Measurements from ENCODE around the gene DCTN3. TPM values are rescaled to one million over a fixed set of nuclear protein-coding genes. Genes with fewer than 3 reads are reported as not detected.

DCTN3 gene
- total and polyA plus RNA-seq, 12 donors, result 46.6 to 163 (median 95.3) TPM

DNA sequence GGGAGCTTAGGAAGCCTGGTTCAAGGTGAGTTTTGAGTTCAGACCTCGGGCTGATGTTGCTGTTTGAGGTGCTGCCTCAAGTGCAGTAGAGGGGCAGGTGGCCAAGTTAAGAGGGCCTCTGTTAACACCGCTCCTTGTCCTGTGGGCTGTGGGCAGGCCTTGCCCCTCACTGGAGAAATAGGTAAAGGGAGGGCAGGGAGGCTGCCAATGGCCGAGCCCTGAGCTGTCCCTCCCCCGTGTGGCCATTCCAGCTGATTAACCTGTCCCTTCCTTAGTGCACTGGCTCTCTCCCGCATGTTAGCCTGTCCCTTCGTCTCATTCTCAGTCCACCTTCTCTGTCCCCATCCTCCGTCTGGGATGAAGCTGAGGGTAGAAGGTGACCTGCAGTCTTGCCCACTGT is 52.2 kb downstream of the DCTN3 start:
- H3K4me3 ChIP-seq, result no peak overlapping the region
- no peaks in the 10 kb centered on the region for H3K4me1 ChIP-seq (replicated peaks in 1 of 2)
- intact Hi-C loops (cut with DNase I), result no loop called here
- H3K27ac ChIP-seq, result no peak overlapping the region
- TF ChIP-seq POLR2A (IDR thresholded peaks at IDR 0.05), result no peak
- TF ChIP-seq, protein P1, sequence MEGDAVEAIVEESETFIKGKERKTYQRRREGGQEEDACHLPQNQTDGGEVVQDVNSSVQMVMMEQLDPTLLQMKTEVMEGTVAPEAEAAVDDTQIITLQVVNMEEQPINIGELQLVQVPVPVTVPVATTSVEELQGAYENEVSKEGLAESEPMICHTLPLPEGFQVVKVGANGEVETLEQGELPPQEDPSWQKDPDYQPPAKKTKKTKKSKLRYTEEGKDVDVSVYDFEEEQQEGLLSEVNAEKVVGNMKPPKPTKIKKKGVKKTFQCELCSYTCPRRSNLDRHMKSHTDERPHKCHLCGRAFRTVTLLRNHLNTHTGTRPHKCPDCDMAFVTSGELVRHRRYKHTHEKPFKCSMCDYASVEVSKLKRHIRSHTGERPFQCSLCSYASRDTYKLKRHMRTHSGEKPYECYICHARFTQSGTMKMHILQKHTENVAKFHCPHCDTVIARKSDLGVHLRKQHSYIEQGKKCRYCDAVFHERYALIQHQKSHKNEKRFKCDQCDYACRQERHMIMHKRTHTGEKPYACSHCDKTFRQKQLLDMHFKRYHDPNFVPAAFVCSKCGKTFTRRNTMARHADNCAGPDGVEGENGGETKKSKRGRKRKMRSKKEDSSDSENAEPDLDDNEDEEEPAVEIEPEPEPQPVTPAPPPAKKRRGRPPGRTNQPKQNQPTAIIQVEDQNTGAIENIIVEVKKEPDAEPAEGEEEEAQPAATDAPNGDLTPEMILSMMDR (IDR thresholded peaks at IDR 0.05), result no peak
- no peak for DNase-seq
- no peaks in the 10 kb centered on the region for H3K27me3 ChIP-seq
- no peaks in the 10 kb centered on the region for H3K9me3 ChIP-seq (replicated peaks in 1 of 3)
- H3K36me3 ChIP-seq (replicated peaks in 1 of 2), result no peaks in the 10 kb centered on the region
- 80 to 86% (median 84%) methylated on average over 4 to 7 of the region's 7 CpGs for WGBS, 4 donors

DNA sequence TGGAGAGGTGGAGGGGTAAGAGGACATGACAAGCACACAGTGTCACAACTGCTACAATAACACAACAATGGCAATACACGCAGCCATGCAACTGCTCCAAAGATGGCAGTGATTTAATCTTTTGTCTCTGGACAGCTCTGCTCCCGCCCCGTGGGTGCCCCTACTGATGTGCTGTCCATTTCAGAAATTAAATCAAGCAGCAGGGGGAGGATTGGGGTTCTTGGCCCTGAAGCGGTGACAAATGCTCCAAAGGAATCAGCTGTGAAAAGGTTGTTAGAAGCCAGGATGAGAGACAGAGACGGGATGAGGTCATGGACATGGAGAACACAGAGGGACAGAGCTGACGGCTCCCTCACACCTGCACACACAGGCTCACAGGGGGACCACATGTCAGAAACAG is 53.3 kb downstream of the DCTN3 start:
- no peaks in the 10 kb centered on the region for H3K27me3 ChIP-seq
- intact Hi-C loops (cut with DNase I), result no loop called here
- WGBS, 4 donors, result 67 to 78% (median 74%) methylated on average over 6 of the region's 6 CpGs
- no peaks in the 10 kb centered on the region for H3K4me1 ChIP-seq (replicated peaks in 1 of 2)
- no peak for DNase-seq
- H3K4me3 ChIP-seq, result no peak overlapping the region
- no peak overlapping the region for H3K27ac ChIP-seq
- no peaks in the 10 kb centered on the region for H3K36me3 ChIP-seq (replicated peaks in 1 of 2)
- no peaks in the 10 kb centered on the region for H3K9me3 ChIP-seq (replicated peaks in 1 of 3)
- no peak for TF ChIP-seq POLR2A (IDR thresholded peaks at IDR 0.05)

DNA sequence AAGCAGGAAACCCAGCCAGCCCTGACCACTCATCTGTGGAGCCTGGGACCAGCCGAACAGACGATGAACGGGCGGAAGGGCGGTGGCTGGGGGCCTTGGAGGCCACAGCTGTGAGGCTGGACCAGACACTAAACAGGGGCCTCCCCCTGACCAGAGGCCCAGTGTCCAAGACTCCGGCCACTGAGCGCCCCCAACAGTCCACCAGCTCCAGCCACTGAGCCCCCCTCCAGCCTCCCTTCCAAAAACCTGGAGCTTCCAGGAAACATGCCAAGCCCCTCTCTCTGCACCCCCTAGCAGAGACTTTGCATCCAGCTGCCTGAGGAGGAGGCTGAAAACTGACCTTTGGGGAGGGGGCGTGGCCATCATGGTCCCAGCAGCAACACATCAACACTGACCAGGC is 54.0 kb downstream of the DCTN3 start:
- Histone ChIP-seq H3K4me1 (replicated peaks in 1 of 2) (no peaks in the 10 kb centered on the region), H3K36me3 (replicated peaks in 1 of 2) (no peaks in the 10 kb centered on the region), H3K27me3 (no peaks in the 10 kb centered on the region), H3K4me3 (no peak overlapping the region), H3K9me3 (replicated peaks in 1 of 3) (no peaks in the 10 kb centered on the region), H3K27ac (no peak overlapping the region)
- no peak for DNase-seq
- TF ChIP-seq, protein P1 (IDR thresholded peaks at IDR 0.05), result no peak
- TF ChIP-seq POLR2A (IDR thresholded peaks at IDR 0.05), result no peak
- intact Hi-C loops (cut with DNase I), result no loop called here
- WGBS, 4 donors, result 64 to 88% (median 79%) methylated on average over 5 to 8 of the region's 8 CpGs

DNA sequence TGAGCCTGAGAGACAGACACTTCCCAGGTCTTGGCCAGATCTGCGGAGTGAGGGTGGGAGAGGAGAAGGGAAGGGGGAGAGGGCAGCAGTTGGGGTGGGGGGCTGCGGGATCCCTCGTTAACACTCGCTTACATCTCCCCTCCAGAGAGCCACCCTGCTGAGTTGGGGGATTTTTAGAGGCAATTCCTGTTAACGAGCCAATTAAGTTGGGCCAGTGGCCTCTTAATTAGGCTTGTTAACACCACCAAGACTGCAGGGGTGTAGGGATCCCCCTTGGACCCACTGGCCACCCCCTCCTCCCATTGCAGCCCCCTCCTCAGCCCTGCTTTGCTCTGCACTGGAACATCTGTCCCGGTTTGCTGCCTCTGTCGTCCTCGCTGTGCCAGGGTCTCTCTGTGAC is 54.4 kb downstream of the DCTN3 start:
- Histone ChIP-seq H3K4me1 (replicated peaks in 1 of 2) (no peaks in the 10 kb centered on the region), H3K9me3 (replicated peaks in 1 of 3) (no peaks in the 10 kb centered on the region), H3K27me3 (no peaks in the 10 kb centered on the region), H3K36me3 (replicated peaks in 1 of 2) (no peaks in the 10 kb centered on the region), H3K27ac (no peak overlapping the region), H3K4me3 (no peak overlapping the region)
- intact Hi-C loops (cut with DNase I), result no loop called here
- 69 to 80% (median 75%) methylated on average over 7 to 8 of the region's 8 CpGs for WGBS, 4 donors
- TF ChIP-seq, protein P1 (IDR thresholded peaks at IDR 0.05), result no peak
- no peak for TF ChIP-seq POLR2A (IDR thresholded peaks at IDR 0.05)
- no peak for DNase-seq

DNA sequence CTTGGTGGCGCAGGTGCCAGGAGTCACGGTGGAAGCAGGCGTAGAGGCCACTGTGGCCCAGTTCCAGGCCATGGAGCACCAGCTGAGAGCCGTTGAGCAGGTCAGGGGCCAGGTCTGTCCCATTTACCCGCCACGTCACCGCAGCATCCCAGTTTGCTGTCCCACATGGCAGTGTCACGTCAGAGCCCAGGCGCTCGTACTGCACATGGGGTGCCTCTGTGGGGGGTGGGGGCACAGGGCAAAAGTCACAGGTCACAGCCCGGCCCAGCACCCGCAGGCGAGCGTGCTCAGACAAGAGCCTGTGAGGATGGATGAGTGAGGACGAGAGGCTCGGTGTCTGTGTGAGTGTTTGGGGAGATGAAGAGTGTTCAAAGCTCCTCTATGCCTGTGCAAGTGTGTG is 55.7 kb downstream of the DCTN3 start:
- Histone ChIP-seq H3K27me3 (no peaks in the 10 kb centered on the region), H3K4me1 (replicated peaks in 1 of 2) (peaks cover 11% of the 10 kb centered on the region in 2 donors), H3K4me3 (no peak overlapping the region), H3K36me3 (replicated peaks in 1 of 2) (no peaks in the 10 kb centered on the region), H3K9me3 (replicated peaks in 1 of 3) (no peaks in the 10 kb centered on the region), H3K27ac (no peak overlapping the region)
- WGBS, 4 donors, result 79 to 97% (median 89%) methylated on average over 9 to 16 of the region's 16 CpGs
- intact Hi-C loops (cut with DNase I), result no loop called here
- TF ChIP-seq POLR2A (IDR thresholded peaks at IDR 0.05), result no peak
- TF ChIP-seq, protein P1 (IDR thresholded peaks at IDR 0.05), result no peak
- no peak for DNase-seq
